ENCODE results near the gene HIVEP2. TPM values are rescaled to one million over a fixed set of nuclear protein-coding genes. Genes with fewer than 3 reads are reported as not detected.

The HIVEP2 gene
- total and polyA plus RNA-seq, 2 donors (not counting 3 experiments of a cell fraction or from before 2014, with no cell fraction given), result 1.3 to 4.7 TPM

GRCh38 chr6:142879076-142879475 lies 65.9 kb downstream of the HIVEP2 start:
- Histone ChIP-seq H3K9me3 (replicated peaks; ENCODE audit: control insufficient read depth, insufficient read depth, low read length) (no peaks in the 10 kb centered on the region), H3K79me2 (ENCODE audit: control insufficient read depth, insufficient read depth, low read length) (no peaks in the 10 kb centered on the region), H3K4me2 (ENCODE audit: insufficient read depth, low read length) (no peak overlapping the region), H3K27ac (ENCODE audit: insufficient read depth, low read depth, low read length) (no peak overlapping the region), H3K36me3 (ENCODE audit: control insufficient read depth in 2 of 2, extremely low read depth in 1 of 2, insufficient read depth in 2 of 2, low read length in 2 of 2) (no peaks in the 10 kb centered on the region), H3K9ac (replicated peaks; ENCODE audit: extremely low read depth, insufficient read depth, low read length) (no peak overlapping the region), H3K4me3 (replicated peaks in 1 of 3; ENCODE audit: insufficient read depth in 1 of 3, low read depth in 1 of 3, low read length in 3 of 3) (no peak overlapping the region), H3K9me1 (replicated peaks; ENCODE audit: control insufficient read depth, extremely low read depth, insufficient read depth, low read length) (no peaks in the 10 kb centered on the region), H2AFZ (ENCODE audit: low read depth, low read length) (no peak overlapping the region), H3K4me1 (ENCODE audit: control insufficient read depth, extremely low read depth, insufficient read depth, low read length) (peaks cover 5% of the 10 kb centered on the region), H4K20me1 (replicated peaks; ENCODE audit: control insufficient read depth, extremely low read depth, insufficient read depth, low read length) (no peaks in the 10 kb centered on the region), H3K27me3 (ENCODE audit: control insufficient read depth in 2 of 2, insufficient read depth in 2 of 2, low read length in 2 of 2) (no peaks in the 10 kb centered on the region)
- no peak for DNase-seq (ENCODE audit: low read depth, low spot score)
- no peak for FAIRE-seq
- dilution Hi-C loops (cut with MboI; ENCODE audit: extremely low pct_ligation_motif_present, low sequenced_read_pairs) (no loop called here), intact Hi-C loops (cut with micrococcal nuclease) (no loop called here)
- CTCF ChIA-PET, result interaction anchor here (1.4 kb wide), 1 partner anchor 11 kb away, joined by 4 read pairs; no protein-coding TSS in a partner anchor
- BruUV-seq (replicated peaks), result no TSS peak
- no peak for TF ChIP-seq POLR2A (IDR thresholded peaks at IDR 0.05; ENCODE audit: low read depth, low read length)
- no peak for TF ChIP-seq POLR2AphosphoS5 (IDR thresholded peaks at IDR 0.05; ENCODE audit: insufficient read depth, low read depth, low read length)
- TF ChIP-seq EZH2 (IDR thresholded peaks at IDR 0.05; ENCODE audit: borderline replicate concordance, low read depth, low read length, severe bottlenecking), result no peak
- no peak for TF ChIP-seq MAX (IDR thresholded peaks at IDR 0.05; ENCODE audit: insufficient read depth, insufficient read length)
- TF ChIP-seq CTCF (IDR thresholded peaks at IDR 0.05; ENCODE audit: extremely low read depth in 1 of 2, insufficient read depth in 1 of 2, low read depth in 1 of 2, low read length in 2 of 2), result no peak
- no peak for TF ChIP-seq MYC (IDR thresholded peaks at IDR 0.05; ENCODE audit: low read depth, low read length)
- TF ChIP-seq JUN (IDR thresholded peaks at IDR 0.05; ENCODE audit: borderline replicate concordance, insufficient read depth, insufficient read length, low read depth), result no peak
- POLR2A ChIA-PET, result no interaction called here
